ENCODE measurements around the gene DHX58.

Gene DHX58

GRCh38 chr17:42079541-42079940, 33.0 kb downstream of the DHX58 start:
- DNase-seq, result no peak

- DNase-seq, result no peak
Measured at GRCh38 chr17:42078396-42079043, 34.0 kb downstream of the DHX58 start.

DNA sequence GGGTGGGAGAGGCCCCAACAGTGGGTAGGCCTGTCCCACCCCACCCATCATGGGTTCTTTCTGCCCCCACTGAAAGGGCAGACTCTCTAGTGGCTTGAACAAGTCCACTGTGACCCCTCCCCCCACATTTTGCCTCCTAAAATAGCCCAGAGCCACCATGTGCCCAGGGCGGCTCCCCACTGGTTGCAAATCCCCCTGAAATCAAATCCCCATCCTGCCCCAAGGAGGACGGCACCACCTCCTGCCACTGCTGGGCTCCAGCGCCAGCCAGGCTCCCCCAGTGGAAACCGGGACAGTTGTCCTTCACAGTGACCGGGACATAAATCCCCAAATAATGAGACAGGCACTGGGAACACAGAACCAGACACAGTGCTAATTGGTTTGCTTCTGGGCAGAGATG, 34.8 kb downstream of the DHX58 start:
- DNase-seq, result no peak

- DNase-seq, result no peak
Measured at GRCh38 chr17:42076797-42077559, 35.5 kb downstream of the DHX58 start.

DNA sequence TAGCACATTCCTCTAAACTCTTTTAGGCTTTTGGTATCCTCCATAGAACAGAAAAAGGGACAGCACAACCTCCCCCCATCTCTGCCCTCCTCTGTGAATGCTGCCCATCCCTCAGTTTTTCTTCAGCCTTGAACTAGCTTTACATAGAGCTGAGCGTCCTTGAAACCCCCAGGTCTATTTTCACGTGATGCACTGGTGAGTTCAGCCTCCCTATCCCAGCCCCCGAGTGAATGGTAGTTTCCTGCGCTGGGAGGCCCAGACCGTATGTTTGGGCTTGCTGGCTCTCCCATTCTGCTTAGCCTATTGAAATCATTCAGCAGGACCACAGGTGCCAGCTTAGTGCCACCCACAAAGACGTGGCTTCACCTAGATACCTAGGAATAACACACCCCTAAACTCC, 36.7 kb downstream of the DHX58 start:
- no peak for DNase-seq

- DNase-seq, result no peak
Measured at GRCh38 chr17:42072323-42073187, 40.0 kb downstream of the DHX58 start.

DNA sequence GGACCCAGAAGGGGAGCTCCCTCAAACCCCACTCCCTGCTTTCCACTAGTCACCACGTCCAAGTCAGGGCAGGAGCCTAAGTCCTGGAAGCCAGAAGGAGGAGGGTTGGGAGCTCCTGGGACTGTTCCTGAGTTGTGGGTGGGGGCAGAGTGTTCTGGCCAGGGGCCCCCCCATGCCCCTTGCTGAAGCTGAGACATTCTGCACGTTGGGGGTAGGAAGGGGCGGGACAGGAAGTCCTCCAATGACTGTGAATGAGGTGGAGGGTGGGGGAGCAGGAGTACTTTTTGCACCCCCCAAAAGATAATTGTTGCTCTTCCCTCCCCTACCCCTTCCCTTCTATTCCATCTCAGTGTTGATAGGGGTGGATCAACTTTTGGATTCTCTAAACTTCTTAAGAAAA, 40.7 kb downstream of the DHX58 start:
- no peak for DNase-seq

GRCh38 chr17:42068979-42069378, 43.5 kb downstream of the DHX58 start:
- DNase-seq, result no peak

DNA sequence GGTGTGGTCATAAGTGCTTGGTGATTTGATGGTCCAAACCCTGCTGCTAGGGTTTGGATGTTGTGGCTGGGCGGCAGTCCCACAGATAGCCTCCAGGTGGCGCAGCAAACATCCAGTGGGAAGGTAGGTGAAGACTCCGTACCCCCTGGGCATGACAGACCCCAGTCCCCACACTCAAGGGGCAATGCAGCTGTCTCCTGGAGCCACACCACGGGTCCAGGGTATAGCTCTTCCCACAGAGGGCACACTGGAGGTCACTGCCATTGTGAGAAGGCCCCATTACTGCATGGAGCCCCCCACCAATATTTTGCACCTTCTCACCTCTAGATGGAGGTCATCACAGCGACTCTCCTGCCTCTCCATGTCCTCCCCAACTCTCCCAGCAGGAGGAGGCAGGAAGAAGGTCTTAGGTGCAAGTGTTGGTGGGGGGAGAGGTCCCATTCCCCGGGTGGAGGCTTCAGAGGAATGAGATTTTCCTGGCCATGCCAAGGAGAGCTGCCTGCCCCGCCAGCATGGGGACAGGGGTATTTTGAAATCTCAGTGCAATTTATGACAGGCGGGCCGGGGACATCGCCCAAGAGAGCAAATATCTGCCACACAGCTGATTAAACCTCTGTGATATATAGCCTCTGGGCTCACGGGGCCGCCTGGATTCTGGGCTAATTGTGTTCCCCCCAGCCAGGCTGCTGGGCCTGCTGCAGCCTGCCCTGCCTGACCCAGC, 45.0 kb downstream of the DHX58 start:
- peak; percentile 20 for DNase-seq

GRCh38 chr17:42065201-42065600, 47.3 kb downstream of the DHX58 start:
- DNase-seq, result no peak

DNA sequence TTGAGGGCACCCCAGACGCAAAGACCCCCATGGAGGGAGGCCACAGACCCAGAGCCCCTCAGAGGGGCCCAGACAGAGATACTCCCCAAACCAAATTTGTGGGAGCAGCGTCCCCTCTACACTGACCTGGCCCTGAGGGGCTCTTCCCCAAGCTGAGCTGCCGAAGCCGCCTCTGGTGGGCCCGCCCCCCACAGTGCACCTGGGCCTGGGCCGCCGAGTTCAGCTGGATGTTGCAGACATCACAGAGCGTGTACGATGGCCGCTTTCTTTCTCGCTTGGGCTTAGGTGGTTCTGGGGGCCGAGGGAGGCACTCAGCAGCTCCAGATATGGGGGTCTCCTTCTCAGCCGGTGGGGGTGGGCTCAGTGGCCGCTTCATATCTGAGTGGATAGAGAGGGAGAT, 49.8 kb downstream of the DHX58 start:
- no peak for DNase-seq

GRCh38 chr17:42061646-42062487, 50.6 kb downstream of the DHX58 start:
- DNase-seq, result peak; percentile 11

GRCh38 chr17:42060231-42060630, 52.3 kb downstream of the DHX58 start:
- DNase-seq, result no peak

DNA sequence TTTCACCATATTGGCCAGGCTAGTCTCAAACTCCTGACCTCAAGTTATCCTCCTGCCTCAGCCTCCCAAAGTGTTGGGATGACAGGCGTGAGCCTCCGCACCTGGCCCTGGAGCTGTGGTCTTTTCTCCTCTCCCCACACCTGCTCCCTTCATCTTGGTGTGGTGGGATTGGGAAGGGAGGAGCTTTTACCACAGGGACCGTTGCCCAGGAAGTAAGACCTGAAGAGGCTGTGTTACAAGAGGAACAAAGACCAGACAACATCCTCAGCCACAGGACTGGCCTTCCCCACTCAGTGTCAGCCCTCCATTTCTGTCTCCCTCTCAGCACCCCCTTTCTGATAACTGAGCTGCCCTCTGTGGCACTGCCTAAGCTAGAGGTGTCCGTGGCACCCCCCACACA, 52.7 kb downstream of the DHX58 start:
- DNase-seq, result no peak

DNA sequence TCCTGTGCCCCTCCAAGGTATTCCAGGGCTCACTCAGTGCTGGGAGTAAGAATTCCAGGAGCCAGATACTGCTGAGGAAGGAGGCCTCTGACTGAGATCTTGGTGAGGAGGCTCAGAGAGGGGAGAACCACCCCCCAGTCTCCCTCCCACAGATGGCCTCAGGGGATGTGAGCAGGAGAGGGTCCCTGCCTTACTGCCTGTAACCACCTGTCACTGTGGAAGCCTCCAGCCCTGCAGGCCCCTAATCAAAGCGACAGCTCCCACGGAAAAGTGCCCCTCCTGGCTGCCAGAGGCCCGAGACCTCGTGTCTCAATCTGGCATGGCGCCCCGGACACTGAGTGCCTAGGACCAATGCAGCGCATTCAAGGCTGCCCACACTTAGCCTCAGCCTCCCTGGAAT, 54.5 kb downstream of the DHX58 start:
- DNase-seq, result no peak

- DNase-seq, result no peak
Measured at GRCh38 chr17:42056635-42057034, 55.9 kb downstream of the DHX58 start.

DNA sequence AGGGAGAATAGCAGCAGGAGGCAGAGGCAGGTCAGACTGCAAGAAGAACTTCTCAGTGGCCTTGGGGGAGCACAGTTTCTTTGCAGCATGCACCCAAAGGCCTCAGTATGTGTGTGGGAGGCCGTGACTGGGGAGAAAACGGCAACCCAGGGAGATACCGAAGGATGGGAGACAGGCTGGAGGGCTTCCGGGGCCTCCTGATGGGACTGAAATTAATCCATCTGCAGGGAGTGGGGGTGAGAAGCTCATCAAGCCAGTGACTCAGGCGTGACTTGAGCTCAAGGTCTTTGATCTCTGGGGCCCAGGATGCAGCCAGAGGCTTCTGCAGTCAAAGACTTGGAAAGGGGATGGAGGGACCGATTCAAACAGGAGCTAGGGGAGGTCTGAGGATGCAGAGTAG, 57.0 kb downstream of the DHX58 start:
- no peak for DNase-seq

- no peak for DNase-seq
Measured at GRCh38 chr17:42055027-42055426, 57.5 kb downstream of the DHX58 start.

DNA sequence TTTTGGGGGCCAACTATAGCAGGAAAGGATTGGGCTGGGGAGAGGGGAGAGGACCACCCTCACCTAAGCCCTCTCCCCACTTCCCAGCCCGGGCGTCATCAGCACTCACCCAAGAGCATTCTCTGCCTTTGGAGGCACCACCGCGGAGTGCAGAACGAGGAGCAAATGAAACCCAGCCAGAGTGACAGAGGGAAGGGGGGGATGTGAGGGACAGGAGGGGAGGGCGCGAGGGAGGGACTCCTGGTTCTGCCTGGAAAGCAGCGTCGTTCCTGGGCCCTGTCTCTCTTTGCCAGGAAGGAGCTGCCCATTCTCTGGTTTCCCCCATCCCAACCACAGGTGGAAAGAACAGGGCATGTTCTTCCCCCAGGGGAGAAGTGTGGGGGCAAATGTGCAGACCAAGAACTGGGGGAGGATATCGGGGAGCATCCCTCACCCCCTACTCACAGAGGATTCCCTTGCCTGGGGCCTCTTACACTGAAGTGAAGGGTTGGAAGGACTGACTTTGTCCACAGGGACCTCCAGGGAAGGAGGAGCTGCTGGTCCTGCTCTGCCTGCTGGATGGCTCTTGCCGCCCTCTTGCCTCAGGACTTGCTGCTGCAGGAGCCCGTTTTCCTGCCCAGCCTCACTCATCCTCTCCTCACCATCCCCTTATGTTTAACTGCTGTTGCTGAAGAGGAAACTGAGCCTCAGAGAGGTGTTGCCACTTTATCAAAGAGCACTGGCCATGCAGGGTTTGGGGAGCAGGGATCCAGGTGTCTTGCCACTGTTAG, 58.6 kb downstream of the DHX58 start:
- no peak for DNase-seq

GRCh38 chr17:42052346-42052877, 60.1 kb downstream of the DHX58 start:
- DNase-seq, result no peak

DNA sequence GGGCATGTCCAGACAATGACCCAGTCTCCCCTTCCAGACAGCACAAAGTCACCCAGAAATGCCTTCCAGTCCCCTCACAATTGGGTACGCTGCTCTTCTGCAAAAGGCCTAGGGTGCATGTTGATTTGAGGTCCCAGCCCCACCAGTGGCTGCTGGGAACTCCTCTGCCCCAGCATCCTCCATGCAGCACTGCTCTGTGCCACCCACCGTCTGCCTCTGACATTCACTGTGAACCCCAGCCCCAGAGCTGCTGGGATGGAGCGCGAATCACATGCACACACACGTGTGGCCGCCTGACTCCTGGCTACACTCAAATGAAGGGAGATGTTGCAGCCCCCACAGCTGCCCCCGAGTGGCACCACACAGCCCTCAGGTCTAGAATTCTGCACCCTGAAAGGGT, 60.9 kb downstream of the DHX58 start:
- no peak for DNase-seq

All from DMS79 treated with DMSO at 0.1 percent for 48 hours (cell line).